ENCODE results near the gene KLF13.
A peak's percentile ranks its signal among the peaks of the same experiment; 100 is the strongest.
"Not testable (repeated sequence)": the region's sequence is repeated elsewhere in the genome, so short reads cannot be mapped to it uniquely, and the experiment has no call there.

KLF13 gene

DNA sequence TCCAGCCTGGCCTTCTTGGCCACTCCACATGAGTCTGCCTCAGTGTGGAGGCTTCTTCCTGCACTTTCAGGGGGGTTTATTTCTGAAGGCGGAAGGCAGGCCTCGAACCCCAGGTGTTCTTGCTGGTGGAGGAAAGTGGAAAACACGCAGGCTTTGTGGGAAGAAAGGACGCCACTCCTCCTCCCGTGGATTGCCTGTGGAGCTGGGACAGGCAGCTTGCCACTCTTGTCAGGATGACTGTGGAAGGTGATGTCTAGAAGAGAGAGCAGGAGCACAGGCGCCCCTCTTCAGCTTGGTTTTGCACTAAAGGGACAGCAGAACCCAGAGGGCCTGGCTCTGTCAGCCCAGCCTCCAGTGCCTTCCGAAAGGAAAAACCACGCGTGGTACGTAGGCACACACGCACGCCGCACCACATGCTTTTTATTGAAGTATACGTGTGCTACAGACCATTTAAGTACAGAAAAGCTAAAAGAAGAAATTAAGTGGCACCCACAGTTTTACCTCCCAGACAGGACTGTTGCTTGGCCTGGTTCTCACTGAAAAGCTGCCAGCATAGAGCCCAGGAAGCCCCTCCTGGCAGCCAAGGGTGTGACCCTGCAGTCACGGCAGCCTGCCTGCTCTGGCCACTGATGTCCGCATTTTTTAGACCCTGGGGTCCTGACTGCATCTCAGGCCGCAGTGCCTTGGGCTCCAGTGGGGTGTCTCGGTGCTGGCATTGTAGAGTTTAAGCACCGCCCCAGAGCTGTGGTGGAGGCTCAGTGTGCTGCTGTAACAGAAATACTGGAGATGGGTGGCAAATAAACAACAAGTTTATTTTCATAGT lies 21.6 kb downstream of the KLF13 start:
- DNase-seq: no peak

DNA sequence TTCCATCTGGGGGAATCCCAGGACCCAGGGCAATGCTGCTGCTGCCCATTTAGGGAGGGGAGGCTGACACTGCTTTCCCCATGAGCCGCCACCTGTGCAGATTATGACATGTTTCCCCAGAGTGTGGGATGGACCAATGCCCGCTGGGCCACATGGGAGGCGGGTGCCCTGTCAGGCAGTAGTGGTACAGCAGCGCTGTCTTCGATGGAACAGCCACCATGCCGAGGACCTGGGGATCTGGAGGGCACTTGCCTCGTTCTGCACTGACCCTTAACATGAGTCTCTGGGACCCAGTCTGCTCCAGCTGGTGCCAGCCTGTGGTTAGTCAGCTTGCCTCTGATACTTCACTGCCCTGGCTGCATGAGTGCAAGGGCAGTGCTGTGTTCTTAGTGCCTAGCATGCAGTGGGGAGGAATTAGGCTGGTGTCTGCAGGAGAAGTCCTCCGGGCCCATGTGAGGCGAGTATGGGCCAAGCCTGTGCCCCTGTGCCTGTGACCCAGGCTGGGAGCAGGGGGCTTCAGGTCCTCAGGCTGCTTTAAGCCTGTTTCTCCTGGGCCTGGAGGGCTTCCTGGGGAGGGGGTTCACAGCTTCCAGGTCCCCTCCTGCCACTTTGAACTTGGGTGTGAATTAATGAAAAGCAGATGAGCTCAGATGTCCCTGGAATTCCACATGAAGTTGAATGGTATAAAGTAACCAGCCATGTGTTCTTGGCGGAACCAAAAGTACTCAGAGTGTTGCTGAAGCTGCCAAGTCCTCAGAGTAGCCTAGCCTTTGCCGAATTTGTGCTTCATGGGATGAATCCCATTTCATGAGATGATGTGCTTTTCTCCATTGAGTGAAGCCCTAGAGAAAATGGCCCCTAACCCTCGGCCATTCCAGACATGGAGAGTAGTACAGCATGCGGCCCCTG lies 22.9 kb downstream of the KLF13 start:
- no peak for DNase-seq

- DNase-seq: no peak
Measured at GRCh38 chr15:31350771-31351170, 24.1 kb downstream of the KLF13 start.

DNA sequence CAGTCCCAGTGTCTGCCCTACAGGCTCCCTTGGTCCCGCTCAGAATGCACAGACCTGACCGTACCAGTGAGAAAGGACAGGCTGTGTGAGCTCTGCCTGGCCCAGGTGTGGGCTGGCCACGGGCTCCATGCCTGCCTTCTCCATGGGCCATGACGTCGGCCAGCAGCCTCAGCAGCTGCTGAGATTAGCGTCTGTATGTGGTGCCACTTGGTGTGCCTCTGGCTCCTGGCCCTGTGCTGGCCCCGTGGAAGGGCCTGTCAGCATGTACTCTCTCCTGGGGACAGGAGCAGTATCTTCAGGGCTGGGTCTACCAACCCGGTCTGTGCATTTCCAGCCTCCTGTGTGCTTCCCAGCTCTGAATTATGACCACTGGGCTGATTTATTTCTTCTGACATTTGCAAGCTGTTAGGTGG lies 25.7 kb downstream of the KLF13 start:
- DNase-seq: no peak

DNA sequence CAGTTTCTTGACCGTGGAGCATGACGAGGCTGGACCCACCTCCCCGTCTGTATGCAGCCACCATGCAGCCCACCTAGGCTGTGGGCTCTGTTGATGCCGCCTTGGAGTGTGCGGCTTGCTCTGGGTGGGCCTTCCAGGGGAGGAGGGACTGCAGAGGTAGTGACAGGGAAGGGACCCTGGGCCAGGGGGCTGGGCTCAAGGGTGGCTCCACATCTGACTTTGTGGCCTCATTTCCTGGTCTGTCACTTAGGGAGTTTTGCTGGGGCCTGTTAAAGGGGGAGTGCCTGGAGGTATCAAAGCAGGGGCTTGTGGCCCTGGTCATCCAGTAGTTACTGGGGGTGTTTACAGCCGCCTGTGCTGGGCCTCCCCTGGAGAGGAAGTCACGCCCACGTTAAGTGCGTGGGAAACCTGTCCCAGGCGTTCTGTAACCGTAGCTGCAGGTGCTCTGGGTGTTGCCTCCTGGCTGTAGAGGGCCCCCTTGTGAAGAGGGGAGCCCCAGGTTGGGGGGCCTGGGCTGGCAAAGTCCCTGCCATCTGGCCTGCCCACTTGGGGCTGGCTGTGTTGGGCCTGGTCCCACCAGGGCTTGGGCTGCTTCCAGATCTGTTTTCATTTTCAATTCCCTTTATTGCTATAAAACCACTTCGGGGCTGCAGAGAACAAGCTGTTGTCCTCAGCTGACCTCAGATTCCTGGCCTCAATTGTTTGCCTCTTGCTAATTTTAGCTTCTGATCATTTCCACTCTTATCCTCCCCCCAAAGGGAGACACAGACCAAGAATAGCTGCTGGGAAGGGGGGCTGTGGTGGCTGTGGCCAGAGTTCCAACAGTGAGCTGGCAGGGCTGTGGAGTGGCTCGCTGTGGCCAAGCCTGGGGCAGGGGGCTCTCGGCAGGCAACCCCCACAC lies 26.5 kb downstream of the KLF13 start:
- DNase-seq: no peak

GRCh38 chr15:31353931-31354330 lies 27.3 kb downstream of the KLF13 start:
- no peak for DNase-seq

GRCh38 chr15:31356097-31356496 lies 29.5 kb downstream of the KLF13 start:
- not testable (repeated sequence) for DNase-seq

DNA sequence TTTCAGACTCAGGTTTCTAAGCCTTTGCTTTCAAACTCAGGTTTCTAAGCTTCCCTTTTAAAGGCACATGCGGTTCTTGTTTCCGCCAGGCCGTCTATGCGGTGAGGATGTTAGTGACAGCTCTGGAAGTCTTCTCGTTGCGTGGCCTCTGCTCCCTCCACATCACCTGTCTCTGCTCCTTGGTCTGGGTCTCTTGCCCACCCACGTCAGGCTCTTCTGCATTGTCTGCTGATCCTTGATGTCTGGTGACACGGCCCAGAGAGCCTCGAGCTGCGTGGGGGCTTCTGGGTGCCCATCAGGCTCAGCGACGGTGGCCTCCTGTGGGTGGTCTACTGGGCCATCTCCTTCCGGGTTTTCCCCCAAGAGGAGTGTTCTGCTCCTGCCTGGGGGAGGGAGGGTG lies 30.5 kb downstream of the KLF13 start:
- DNase-seq: no peak

DNA sequence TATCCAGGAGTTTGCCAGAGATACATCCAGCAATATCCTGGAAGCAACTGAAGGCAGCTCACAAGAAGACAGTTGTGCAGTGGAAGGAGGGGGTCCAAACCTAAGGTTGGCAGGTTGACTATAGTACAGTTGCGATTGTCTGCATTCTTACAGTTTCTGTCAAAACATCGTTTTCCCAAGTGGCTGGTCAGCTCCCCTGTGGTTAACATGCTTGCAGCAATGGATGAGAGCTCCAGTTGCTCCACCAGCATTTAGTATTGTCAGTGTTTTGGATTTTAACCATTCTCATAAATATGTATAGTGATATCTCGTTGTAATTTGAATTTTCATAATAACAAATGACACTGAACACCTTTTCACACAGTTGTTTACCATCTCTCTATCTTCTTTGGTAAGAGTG lies 31.5 kb downstream of the KLF13 start:
- no peak for DNase-seq

GRCh38 chr15:31358957-31359701 lies 32.5 kb downstream of the KLF13 start:
- no peak for DNase-seq

DNA sequence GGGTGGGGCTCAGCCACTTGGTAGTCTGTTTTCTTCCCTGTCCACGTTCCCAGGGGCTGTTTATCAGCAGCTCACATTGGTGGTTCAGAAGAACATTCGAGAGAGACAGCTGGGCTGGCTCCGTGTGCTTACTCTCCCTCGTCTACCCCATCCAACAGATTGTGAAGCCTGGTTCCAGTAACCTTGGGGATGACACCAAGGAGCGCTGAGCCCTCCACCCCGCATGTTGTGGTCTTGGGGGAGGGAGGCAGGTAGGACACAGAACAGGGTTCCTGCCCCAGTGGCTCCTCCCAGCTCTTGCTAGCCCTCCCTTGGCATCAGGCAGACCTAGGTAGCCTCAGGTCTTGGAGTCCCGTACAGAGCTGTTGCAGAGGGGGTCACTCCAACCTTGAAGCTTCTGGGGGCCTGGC lies 33.1 kb downstream of the KLF13 start:
- DNase-seq: no peak

DNA sequence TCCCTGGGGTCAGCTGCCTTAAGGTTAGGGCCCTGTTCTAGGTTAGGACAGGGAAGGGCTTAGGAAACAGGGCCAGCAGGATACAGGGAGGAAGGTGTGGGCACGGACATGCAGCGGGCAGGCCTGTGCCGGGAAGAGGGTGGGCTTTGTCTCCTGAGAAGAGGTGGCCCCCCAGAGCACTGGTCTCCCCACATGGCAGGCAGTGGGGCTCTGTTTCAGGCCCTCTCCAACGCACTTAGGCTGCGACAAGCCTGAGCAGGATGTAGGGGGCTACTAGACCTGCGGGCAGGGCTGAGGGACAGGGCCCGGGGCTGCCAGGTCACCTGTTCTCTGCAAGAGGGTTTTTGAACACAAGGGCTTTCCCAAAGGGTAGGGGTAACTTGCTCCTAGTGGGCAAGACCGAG lies 33.5 kb downstream of the KLF13 start:
- no peak for DNase-seq

DNA sequence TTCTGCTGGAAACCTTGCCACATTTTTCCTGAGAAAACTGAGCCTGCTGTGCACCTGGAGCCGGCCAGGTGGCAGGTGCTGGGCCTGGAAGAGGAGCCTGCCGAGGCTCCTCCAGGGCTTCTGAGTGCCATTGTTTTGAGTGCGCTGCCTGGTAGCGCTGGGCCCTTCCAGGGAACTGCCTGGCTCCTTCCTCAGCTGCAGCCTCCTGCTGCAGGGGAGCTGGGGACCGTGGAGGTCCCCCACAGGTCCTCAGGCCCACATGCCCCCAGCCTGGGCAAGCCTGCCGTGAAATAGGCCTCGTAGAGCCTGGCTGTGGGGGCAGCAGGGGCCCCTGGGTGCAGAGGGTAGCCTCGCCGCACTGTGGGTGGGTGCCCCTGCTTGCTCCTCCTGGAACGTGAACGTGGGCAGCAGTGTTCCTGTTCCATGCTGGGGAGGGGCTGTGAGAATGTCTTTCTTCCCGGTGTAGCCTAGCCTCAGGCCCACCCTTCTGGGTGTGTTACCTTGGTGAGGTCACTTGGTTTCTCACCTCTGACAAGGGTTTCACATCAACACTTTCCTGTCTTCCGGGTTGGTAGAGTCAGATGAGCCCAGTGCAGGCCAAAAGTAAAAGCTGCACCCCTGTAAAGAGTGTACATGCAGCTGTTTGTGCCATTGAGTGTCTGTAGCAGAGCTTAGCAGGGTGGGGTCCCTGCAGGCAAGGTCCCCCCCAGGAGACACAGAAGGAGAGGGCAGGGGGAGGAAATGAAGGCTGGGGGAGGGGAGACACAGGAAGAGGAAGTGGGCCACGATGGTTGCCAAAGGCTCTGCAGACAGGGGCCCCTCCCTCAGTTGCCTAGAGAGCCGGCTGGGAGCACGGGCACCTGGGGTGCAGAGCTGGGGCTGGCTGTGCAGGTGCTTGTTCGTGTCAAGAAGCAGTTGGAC lies 34.5 kb downstream of the KLF13 start:
- peak; percentile 60 for DNase-seq

GRCh38 chr15:31361764-31362515 lies 35.3 kb downstream of the KLF13 start:
- DNase-seq: no peak

GRCh38 chr15:31362886-31363285 lies 36.3 kb downstream of the KLF13 start:
- DNase-seq: no peak

DNA sequence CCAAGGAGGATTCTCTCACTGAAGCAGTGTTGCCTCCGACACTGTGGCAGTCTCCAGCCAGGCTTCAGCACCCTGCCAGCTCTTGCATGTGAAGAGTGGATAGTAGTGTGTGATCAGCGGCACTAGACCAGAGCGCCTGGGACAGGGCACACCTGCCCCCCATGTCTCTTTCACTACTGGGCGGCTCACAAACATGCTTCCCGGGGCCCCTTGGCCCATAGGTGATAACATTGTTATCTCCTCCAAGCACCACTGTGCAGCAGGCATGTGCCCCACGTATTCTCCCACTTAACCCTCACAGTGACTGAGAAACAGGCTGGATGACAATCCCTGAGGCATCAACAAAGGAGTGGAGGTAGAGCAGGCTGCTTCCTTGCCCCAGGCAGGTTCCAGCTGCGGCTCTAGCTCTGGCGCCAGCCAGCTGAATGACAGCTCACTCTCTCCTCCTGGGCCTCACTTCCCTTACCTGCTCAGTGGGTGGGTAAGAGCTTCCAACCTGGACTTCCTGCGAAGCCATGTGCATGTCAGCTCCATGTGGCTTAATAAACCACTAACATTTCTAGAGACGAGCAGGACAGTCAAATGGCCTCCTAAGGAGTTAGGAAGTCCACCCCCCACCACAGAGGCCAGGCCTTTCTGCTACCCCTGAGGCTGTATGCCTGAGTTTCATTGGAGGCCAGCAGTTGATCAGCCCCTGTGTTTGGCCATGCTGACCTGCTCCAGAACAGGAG lies 37.8 kb downstream of the KLF13 start:
- no peak for DNase-seq

- no peak for DNase-seq
Measured at GRCh38 chr15:31365032-31365654, 38.5 kb downstream of the KLF13 start.

- DNase-seq: no peak
Measured at GRCh38 chr15:31365655-31366127, 39.1 kb downstream of the KLF13 start.

- DNase-seq: no peak
Measured at GRCh38 chr15:31366169-31366734, 39.6 kb downstream of the KLF13 start.
